PFSK-1 (cell line): ENCODE data around the gene CCHCR1.

Experiments used
- FOXP2 ChIP-seq: optimal IDR thresholded peaks from 2 replicates; pipeline ENCODE3; 2011; ENCODE audit warnings: borderline replicate concordance, control low read depth, inconsistent platforms; ENCODE audit not compliant: insufficient read depth; ENCODE audit errors: extremely low read length, extremely low read depth
- POLR2AphosphoS5 ChIP-seq: IDR thresholded peaks from 2 replicates; pipeline ENCODE4 v1.6.1; 2012; ENCODE audit warnings: low read depth, mild to moderate bottlenecking, control low read depth, low read length, moderate library complexity
- REST ChIP-seq, 2 experiments: IDR thresholded peaks; 2 replicates each; pipeline versions ENCODE4 v1.6.1 to v1.8.0; 2011 to 2012; ENCODE audit warnings: low read depth in 2 of 2, low read length in 2 of 2, control low read depth in 1 of 2, inconsistent platforms in 1 of 2, mild to moderate bottlenecking in 1 of 2, moderate library complexity in 1 of 2; ENCODE audit not compliant: insufficient read depth in 1 of 2
- SIN3A ChIP-seq: IDR thresholded peaks from 2 replicates; pipeline ENCODE4 v1.6.1; 2012; ENCODE audit warnings: mild to moderate bottlenecking, low read length, moderate library complexity, borderline replicate concordance; ENCODE audit not compliant: insufficient read depth
- TAF1 ChIP-seq: IDR thresholded peaks from 2 replicates; pipeline ENCODE4 v1.6.1; 2012; ENCODE audit warnings: low read length, control low read depth, borderline replicate concordance; ENCODE audit not compliant: insufficient read depth

The CCHCR1 gene

GRCh38 chr6:31120151-31120915 lies 37.3 kb downstream of the CCHCR1 start, which contains the start of gene CDSN:
Gene CDSN, minus strand, starts transcription at chr6:31120446. Its CDS starts 27 bp downstream, at chr6:31120419.
- TF ChIP-seq REST (IDR thresholded peaks at IDR 0.05; ENCODE audit: insufficient read depth in 1 of 2, low read depth in 2 of 2, low read length in 2 of 2) (no peak), FOXP2 (no peak), TAF1 (no peak), SIN3A (no peak), POLR2AphosphoS5 (no peak)

DNA sequence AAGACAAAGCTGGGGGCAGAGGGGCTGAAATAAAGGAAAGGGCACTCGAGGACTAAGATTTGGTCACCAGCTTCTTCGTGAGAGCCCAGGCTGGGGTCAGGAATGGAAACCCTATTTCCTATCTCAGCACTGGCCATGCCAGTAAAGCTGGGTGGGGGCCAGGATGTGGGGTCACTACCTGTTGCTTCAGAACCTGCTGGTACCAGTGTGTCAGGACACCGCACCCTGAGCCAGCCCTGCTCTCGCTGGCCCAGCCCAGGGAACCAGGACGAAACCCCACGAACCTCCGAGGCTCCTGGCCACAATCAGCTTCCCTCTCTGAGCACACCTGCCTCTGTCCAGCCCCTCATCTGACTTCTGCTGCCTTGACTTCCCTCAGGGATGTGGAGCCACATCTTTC lies 39.4 kb downstream of the CCHCR1 start:
- no peak for TF ChIP-seq TAF1
- TF ChIP-seq SIN3A: no peak
- TF ChIP-seq POLR2AphosphoS5: no peak
- TF ChIP-seq REST (IDR thresholded peaks at IDR 0.05; ENCODE audit: insufficient read depth in 1 of 2, low read depth in 2 of 2, low read length in 2 of 2): no peak
- no peak for TF ChIP-seq FOXP2

- no peak for TF ChIP-seq POLR2AphosphoS5
- TF ChIP-seq TAF1: peak; percentile 32; the same call in 1 of the 2 replicates
Observed at GRCh38 chr6:31116661-31117385, 40.8 kb downstream of the CCHCR1 start.

GRCh38 chr6:31115941-31116560 lies 41.6 kb downstream of the CCHCR1 start:
- no peak for TF ChIP-seq SIN3A
- no peak for TF ChIP-seq POLR2AphosphoS5
- TF ChIP-seq REST (IDR thresholded peaks at IDR 0.05; ENCODE audit: insufficient read depth in 1 of 2, low read depth in 2 of 2, low read length in 2 of 2): no peak
- no peak for TF ChIP-seq FOXP2
- TF ChIP-seq TAF1: no peak

DNA sequence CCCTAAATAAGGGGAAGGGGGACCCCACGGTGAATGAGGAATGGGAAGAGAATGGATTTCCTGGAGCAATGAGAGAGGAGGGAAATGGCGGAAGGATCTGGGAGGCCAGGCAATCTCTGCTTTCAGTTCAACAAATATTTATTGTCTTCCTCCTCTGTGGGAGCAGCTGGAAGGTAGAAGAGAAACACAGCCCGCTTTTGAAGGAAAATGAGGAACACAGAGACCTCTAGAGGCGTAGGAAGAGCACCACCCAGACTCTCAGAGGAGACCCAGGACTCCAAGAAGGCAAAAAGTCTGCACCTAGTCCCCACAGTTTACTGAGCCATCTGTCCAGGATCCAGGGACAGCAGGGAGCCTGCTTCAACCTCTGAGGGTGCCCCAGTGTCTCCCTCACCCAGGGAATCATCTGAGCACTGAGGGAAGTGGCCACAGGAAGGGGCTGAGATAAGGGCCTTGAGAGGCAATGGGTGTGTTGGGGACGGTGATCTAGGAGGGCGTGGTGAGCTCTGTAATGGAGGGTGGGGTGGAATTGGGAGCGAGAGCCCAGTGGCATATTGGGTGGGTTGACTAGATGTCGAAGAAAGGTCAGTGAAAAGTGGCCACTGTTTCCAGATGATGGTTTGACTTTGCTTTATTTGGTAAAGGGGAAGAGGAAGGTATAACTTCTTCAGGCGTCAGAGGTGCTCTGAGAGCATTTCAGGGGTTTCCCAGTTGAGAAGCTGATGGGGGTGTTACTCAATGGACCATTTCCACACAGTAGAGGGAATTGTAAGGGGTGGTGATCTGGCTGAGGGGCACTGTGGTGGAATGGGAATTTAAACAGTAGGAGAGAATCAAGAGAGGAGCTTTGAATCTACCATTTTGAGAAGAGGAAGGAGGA lies 42.4 kb downstream of the CCHCR1 start:
- TF ChIP-seq SIN3A (no peak), REST (IDR thresholded peaks at IDR 0.05; ENCODE audit: insufficient read depth in 1 of 2, low read depth in 2 of 2, low read length in 2 of 2) (no peak), POLR2AphosphoS5 (no peak), TAF1 (no peak), FOXP2 (no peak)
